ENCODE data around the gene PROSER3. TPM values are rescaled to one million over a fixed set of nuclear protein-coding genes. Genes with fewer than 3 reads are reported as not detected.
A peak's percentile ranks its signal among the peaks of the same experiment; 100 is the strongest.

The PROSER3 gene
- total and polyA plus RNA-seq, 9 of the 15 experiments (the other 6 are each of a cell fraction or from before 2014, with no cell fraction given), result 1.0 to 39.5 (median 5.1) TPM

DNA sequence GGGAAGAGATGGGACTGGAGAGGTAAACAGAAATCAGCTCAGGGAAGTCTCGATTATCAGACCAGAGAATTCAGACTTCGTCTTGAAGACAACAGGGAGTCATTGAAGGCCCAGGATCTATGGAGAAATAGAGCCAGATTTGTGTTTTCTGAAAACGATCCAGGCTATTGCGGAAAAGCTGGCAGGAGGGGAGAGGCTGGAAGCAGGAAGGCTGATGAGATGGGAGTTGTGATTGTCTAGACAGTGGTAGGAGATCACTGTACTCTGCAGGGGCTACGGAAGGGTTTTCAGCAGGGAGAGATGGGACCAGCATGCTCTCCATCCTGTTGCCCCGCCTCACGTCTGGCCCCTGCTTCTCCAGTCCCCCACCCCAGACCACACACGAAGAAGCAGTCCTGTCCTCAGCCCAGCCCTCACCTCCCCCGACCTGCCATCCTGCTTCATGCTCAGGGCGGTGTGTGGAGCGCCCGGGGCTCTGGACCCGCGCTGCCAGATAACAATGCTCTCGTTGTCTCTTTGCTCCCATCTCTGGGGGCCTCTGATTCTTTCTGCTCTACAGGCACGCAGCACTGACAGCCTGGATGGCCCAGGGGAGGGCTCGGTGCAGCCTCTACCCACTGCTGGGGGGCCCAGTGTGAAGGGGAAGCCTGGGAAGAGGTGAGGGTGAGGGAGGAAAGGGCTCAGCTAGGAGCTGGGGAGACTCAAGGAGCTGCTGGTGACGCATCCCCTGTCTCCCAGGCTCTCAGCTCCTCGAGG is 19.3 kb downstream of the PROSER3 start:
- Histone ChIP-seq H3K79me2 (ENCODE audit: control insufficient read depth, insufficient read depth, low read length) (peaks cover 5% of the 10 kb centered on the region; the same call in 1 of the 3 replicates), H3K4me1 (replicated peaks in 1 of 2; ENCODE audit: control insufficient read depth in 2 of 2, insufficient read depth in 2 of 2, low read length in 2 of 2) (peaks cover 10 to 38% of the 10 kb centered on the region in 2 experiments), H3K4me3 (no peak overlapping the region), H3K36me3 (ENCODE audit: control insufficient read depth, insufficient read depth, low read length) (peaks cover 20% of the 10 kb centered on the region; the same call in 2 of the 3 replicates), H3K4me2 (ENCODE audit: insufficient read depth, low read length) (no peak overlapping the region), H3K27me3 (ENCODE audit: control insufficient read depth in 2 of 2, insufficient read depth in 2 of 2, low read length in 2 of 2) (no peaks in the 10 kb centered on the region), H4K20me1 (replicated peaks; ENCODE audit: control insufficient read depth, insufficient read depth, low read length) (no peaks in the 10 kb centered on the region; the same call in 1 of the 2 replicates), H2AFZ (ENCODE audit: low read depth, low read length) (no peak overlapping the region), H3K9me3 (replicated peaks; ENCODE audit: control insufficient read depth, insufficient read depth, low read depth, low read length) (no peaks in the 10 kb centered on the region), H3K9ac (ENCODE audit: insufficient read depth in 1 of 2, low read depth in 2 of 2, low read length in 2 of 2) (peak overlapping the region in 1 of 2 experiments; percentile 65; a peak in 2 of 4 replicates), H3K9me1 (ENCODE audit: control insufficient read depth, insufficient read depth, low read length) (peaks cover 3% of the 10 kb centered on the region), H3K27ac (ENCODE audit: extremely low read depth, low read depth, low read length) (no peak overlapping the region)
- FAIRE-seq, result no peak
- WGBS (ENCODE audit: insufficient coverage, low coverage, missing lambda C conversion rate), result 63% methylated on average over 15 of the region's 19 CpGs
- DNase-seq (ENCODE audit: extremely low read depth in 1 of 4, low spot score in 3 of 4), result no peak
- intact Hi-C loops (cut with micrococcal nuclease), result no loop called here
- no peak for TF ChIP-seq ZNF253 (CRISPR knock-in tag; conservative IDR thresholded peaks at IDR 0.05)
- no peak for TF ChIP-seq ZNF431 (CRISPR knock-in tag; IDR thresholded peaks at IDR 0.05)
- TF ChIP-seq MTA3 (IDR thresholded peaks at IDR 0.05; ENCODE audit: borderline replicate concordance), result no peak
- TF ChIP-seq, protein P1, sequence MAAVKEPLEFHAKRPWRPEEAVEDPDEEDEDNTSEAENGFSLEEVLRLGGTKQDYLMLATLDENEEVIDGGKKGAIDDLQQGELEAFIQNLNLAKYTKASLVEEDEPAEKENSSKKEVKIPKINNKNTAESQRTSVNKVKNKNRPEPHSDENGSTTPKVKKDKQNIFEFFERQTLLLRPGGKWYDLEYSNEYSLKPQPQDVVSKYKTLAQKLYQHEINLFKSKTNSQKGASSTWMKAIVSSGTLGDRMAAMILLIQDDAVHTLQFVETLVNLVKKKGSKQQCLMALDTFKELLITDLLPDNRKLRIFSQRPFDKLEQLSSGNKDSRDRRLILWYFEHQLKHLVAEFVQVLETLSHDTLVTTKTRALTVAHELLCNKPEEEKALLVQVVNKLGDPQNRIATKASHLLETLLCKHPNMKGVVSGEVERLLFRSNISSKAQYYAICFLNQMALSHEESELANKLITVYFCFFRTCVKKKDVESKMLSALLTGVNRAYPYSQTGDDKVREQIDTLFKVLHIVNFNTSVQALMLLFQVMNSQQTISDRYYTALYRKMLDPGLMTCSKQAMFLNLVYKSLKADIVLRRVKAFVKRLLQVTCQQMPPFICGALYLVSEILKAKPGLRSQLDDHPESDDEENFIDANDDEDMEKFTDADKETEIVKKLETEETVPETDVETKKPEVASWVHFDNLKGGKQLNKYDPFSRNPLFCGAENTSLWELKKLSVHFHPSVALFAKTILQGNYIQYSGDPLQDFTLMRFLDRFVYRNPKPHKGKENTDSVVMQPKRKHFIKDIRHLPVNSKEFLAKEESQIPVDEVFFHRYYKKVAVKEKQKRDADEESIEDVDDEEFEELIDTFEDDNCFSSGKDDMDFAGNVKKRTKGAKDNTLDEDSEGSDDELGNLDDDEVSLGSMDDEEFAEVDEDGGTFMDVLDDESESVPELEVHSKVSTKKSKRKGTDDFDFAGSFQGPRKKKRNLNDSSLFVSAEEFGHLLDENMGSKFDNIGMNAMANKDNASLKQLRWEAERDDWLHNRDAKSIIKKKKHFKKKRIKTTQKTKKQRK (IDR thresholded peaks at IDR 0.05; ENCODE audit: borderline replicate concordance, low read depth, low read length), result no peak
- no peak for TF ChIP-seq PML (IDR thresholded peaks at IDR 0.05; ENCODE audit: low read length)
- no peak for TF ChIP-seq FOXJ2 (tag; IDR thresholded peaks at IDR 0.05)
- TF ChIP-seq ZNF134 (CRISPR knock-in tag; conservative IDR thresholded peaks at IDR 0.05), result no peak
- no peak for TF ChIP-seq ELF1 (tag; IDR thresholded peaks at IDR 0.05)
- no peak for TF ChIP-seq MAFF (IDR thresholded peaks at IDR 0.05; ENCODE audit: low read length)
- no peak for TF ChIP-seq ILK (tag; IDR thresholded peaks at IDR 0.05; ENCODE audit: borderline replicate concordance, low read depth)
- TF ChIP-seq, protein P2, sequence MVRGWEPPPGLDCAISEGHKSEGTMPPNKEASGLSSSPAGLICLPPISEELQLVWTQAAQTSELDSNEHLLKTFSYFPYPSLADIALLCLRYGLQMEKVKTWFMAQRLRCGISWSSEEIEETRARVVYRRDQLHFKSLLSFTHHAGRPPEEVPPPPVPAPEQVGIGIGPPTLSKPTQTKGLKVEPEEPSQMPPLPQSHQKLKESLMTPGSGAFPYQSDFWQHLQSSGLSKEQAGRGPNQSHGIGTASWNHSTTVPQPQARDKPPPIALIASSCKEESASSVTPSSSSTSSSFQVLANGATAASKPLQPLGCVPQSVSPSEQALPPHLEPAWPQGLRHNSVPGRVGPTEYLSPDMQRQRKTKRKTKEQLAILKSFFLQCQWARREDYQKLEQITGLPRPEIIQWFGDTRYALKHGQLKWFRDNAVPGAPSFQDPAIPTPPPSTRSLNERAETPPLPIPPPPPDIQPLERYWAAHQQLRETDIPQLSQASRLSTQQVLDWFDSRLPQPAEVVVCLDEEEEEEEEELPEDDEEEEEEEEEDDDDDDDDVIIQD (CRISPR knock-in tag; IDR thresholded peaks at IDR 0.05), result no peak
- no peak for TF ChIP-seq ZNF79 (CRISPR knock-in tag; IDR thresholded peaks at IDR 0.05; ENCODE audit: low read depth)
- CTCF ChIA-PET (ENCODE audit: low intra/inter-chr PET ratio), result no interaction called here
- POLR2A ChIA-PET, result interaction anchor here (0.9 kb wide), 1 partner anchor 12 kb away, joined by 3 read pairs; no protein-coding TSS in a partner anchor
- no peak for ATAC-seq
- no TSS peak for BruUV-seq (replicated peaks)
- in situ Hi-C loops (cut with MboI), result no loop called here

Data from K562 (cell line).